ENCODE measurements around the gene F2RL3.

GRCh38 chr19:16901491-16902175, 12.8 kb downstream of the F2RL3 start:
- TF ChIP-seq TRIM24 (IDR thresholded peaks at IDR 0.05): no peak
- no peak for TF ChIP-seq PBX2 (CRISPR knock-in tag; IDR thresholded peaks at IDR 0.05; ENCODE audit: low read depth)
- TF ChIP-seq PBX2 (tag; conservative IDR thresholded peaks at IDR 0.05; ENCODE audit: low read depth): no peak
- TF ChIP-seq SP2 (IDR thresholded peaks at IDR 0.05; ENCODE audit: extremely low read depth, low read depth, low read length, poor library complexity, severe bottlenecking): no peak
- no peak for TF ChIP-seq EZH2 (IDR thresholded peaks at IDR 0.05; ENCODE audit: borderline replicate concordance, low read depth, low read length)
- TF ChIP-seq POLR2A (conservative IDR thresholded peaks at IDR 0.05): no peak
- TF ChIP-seq MXI1 (IDR thresholded peaks at IDR 0.05; ENCODE audit: low read depth, low read length): peak; percentile 97
- TF ChIP-seq E2F4 (CRISPR knock-in tag; IDR thresholded peaks at IDR 0.05; ENCODE audit: low read depth): no peak
- no peak for TF ChIP-seq TRIM28 (IDR thresholded peaks at IDR 0.05)
- TF ChIP-seq ZFX (CRISPR knock-in tag; IDR thresholded peaks at IDR 0.05): no peak
- no peak for TF ChIP-seq ADNP (tag; IDR thresholded peaks at IDR 0.05)
- no peak for TF ChIP-seq JUNB (CRISPR knock-in tag; conservative IDR thresholded peaks at IDR 0.05)
- TF ChIP-seq PYGO2 (tag; IDR thresholded peaks at IDR 0.05): no peak
- TF ChIP-seq MXD1 (CRISPR knock-in tag; IDR thresholded peaks at IDR 0.05; ENCODE audit: borderline replicate concordance, poor library complexity, severe bottlenecking): no peak
- no peak for TF ChIP-seq ZNF655 (CRISPR knock-in tag; IDR thresholded peaks at IDR 0.05)
